K562 (cell line): Measurements from ENCODE around the gene CABP4. TPM values are rescaled to one million over a fixed set of nuclear protein-coding genes. Genes with fewer than 3 reads are reported as not detected.

Source experiments
- AFF1 ChIP-seq, 2 experiments: fragments of 450-650 bp; IDR thresholded peaks; 2 replicates each; pipeline ENCODE4 v1.6.1; 2018; ENCODE audit warnings: mild to moderate bottlenecking in 2 of 2, low read depth in 1 of 2; ENCODE audit not compliant: partially characterized antibody in 2 of 2
- CAMTA2 ChIP-seq: fragments of 250-450 bp; sonication (Bioruptor Pico); conservative IDR thresholded peaks from 2 replicates; pipeline ENCODE4 v1.5.1; 2022
- HNRNPL ChIP-seq: fragments of 200-400 bp; formaldehyde crosslinking; IDR thresholded peaks from 2 replicates; pipeline ENCODE4 v1.6.1; 2017; ENCODE audit warnings: low read depth, mild to moderate bottlenecking, low read length
- ILF3 ChIP-seq: fragments of 450-650 bp; IDR thresholded peaks from 2 replicates; pipeline ENCODE4 v1.6.1; 2018; ENCODE audit warnings: antibody characterized with exemption, mild to moderate bottlenecking, moderate library complexity, borderline replicate concordance
- MAZ ChIP-seq, 2 experiments: fragments of 450-650 bp in 1 of 2; sonication (generic) in 1 of 2; formaldehyde crosslinking; IDR thresholded peaks in 1 of 2; conservative IDR thresholded peaks in 1 of 2; 2 replicates each; pipeline versions ENCODE4 v1.4.0 to v1.5.0; 2020; ENCODE audit warnings: mild to moderate bottlenecking in 1 of 2, missing genetic modification reagents in 1 of 2
- MLLT1 ChIP-seq, 2 experiments: fragments of 450-650 bp; IDR thresholded peaks; 2 replicates each; pipeline ENCODE4 v1.6.1; 2016
- TGIF2 ChIP-seq: sonication (generic); formaldehyde crosslinking; IDR thresholded peaks from 2 replicates; pipeline ENCODE4 v1.8.1; 2022; ENCODE audit warnings: mild to moderate bottlenecking, missing genetic modification reagents, moderate library complexity
- UBTF ChIP-seq, 2 experiments: IDR thresholded peaks; 2 replicates each; pipeline ENCODE4 v1.6.1; 2012; ENCODE audit warnings: improper control_type of control experiment in 2 of 2, low read depth in 2 of 2, low read length in 2 of 2, borderline replicate concordance in 1 of 2
- WHSC1 ChIP-seq: IDR thresholded peaks from one replicate; pipeline ENCODE4 v1.6.1; 2012; ENCODE audit warnings: low read length, control low read depth, inconsistent platforms
- ZBTB7A ChIP-seq: IDR thresholded peaks from 2 replicates; pipeline ENCODE4 v1.6.1; 2011; ENCODE audit warnings: low read depth, mild to moderate bottlenecking, low read length, moderate library complexity, borderline replicate concordance; ENCODE audit not compliant: control insufficient read depth
- ZNF224 ChIP-seq: sonication (generic); formaldehyde crosslinking; IDR thresholded peaks from 2 replicates; pipeline ENCODE4 v1.8.0; 2022; ENCODE audit warnings: mild to moderate bottlenecking, missing genetic modification reagents
- ZNF57 ChIP-seq: fragments of 450-650 bp; formaldehyde crosslinking; IDR thresholded peaks from 2 replicates; pipeline ENCODE4 v1.4.0; 2020; ENCODE audit warnings: mild to moderate bottlenecking, moderate library complexity
- ZNF589 ChIP-seq: fragments of 200-800 bp; sonication (Bioruptor generic); IDR thresholded peaks from 2 replicates; pipeline ENCODE4 v1.6.1; 2016; ENCODE audit warnings: low read depth, missing genetic modification characterization, missing compliant biosample characterization
- ZNF655 ChIP-seq: fragments of 250-450 bp; sonication (Bioruptor Pico); IDR thresholded peaks from 2 replicates; pipeline ENCODE4 v1.5.0; 2021
- polyA plus RNA-seq, 8 experiments: library from polyadenylated mRNA; depleted of rRNA in 4 of 8; stranded (reverse) in 5 of 8; unstranded in 3 of 8; fragments of >200 nt; fragmentation: Nextera tagmentation in 2 of 8; fragmentation: Illumina TruSeq in 1 of 8; extraction: Ambion mirVana in 2 of 8; extraction: Trizol in 1 of 8; gene quantifications; 2 replicates each; pipeline versions ENCODE4 v1.2.1 to v1.2.3, GENCODE V29; 2011 to 2014; ENCODE audit warnings: inconsistent platforms in 1 of 8, missing spikeins in 1 of 8
- total RNA-seq, 7 experiments: library from RNA; depleted of rRNA in 6 of 7; stranded (reverse); fragments of >200 nt in 6 of 7; fragmentation: Illumina TruSeq in 2 of 7; extraction: Trizol in 2 of 7; gene quantifications; 2 replicates each; pipeline versions ENCODE4 v1.2.1 to v1.2.3, GENCODE V29; 2011 to 2021; ENCODE audit warnings: low replicate concordance in 1 of 7

Gene CABP4
- total and polyA plus RNA-seq, 9 of the 15 experiments (the other 6 are each of a cell fraction or from before 2014, with no cell fraction given) = 0.11 TPM; not detected in 8

- TF ChIP-seq ZNF655 (CRISPR knock-in tag) (no peak), WHSC1 (no peak), MLLT1 (IDR thresholded peaks at IDR 0.05) (peak in 1 of 2 experiments; percentile 22; a peak in 1 of 4 replicates), CAMTA2 (no peak), ZNF57 (CRISPR knock-in tag) (0 out of 2 replicates have a peak, but pooled peaks have one; percentile 51), AFF1 (IDR thresholded peaks at IDR 0.05; ENCODE audit: low read depth in 1 of 2, partially characterized antibody in 2 of 2) (no peak), ZNF589 (no peak), ZBTB7A (peak; percentile 53; the same call in 1 of the 2 replicates), HNRNPL (peak; percentile 81), MAZ (CRISPR knock-in tag; conservative IDR thresholded peaks at IDR 0.05 in 1 of 2, IDR thresholded peaks at IDR 0.05 in 1 of 2) (peak; percentile 59 to 80), ILF3 (no peak; the same call in 1 of the 2 replicates), ZNF224 (no peak), UBTF (IDR thresholded peaks at IDR 0.05; ENCODE audit: borderline replicate concordance in 1 of 2, low read depth in 2 of 2, low read length in 2 of 2) (no peak), TGIF2 (CRISPR knock-in tag) (no peak)
Observed at GRCh38 chr11:67505605-67506396, 50.6 kb downstream of the CABP4 start (continued).
